HepG2 (cell line): Measurements from ENCODE around the gene AIF1.

ENCODE experiments used
- BCLAF1 ChIP-seq: fragments of 450-650 bp; IDR thresholded peaks from 2 replicates; pipeline ENCODE4 v1.6.1; 2017; ENCODE audit warnings: mild to moderate bottlenecking
- CBFB ChIP-seq: sonication (generic); formaldehyde crosslinking; IDR thresholded peaks from 2 replicates; pipeline ENCODE4 v1.4.0; 2020; ENCODE audit warnings: missing genetic modification reagents
- CTCF ChIP-seq: sonication (generic); formaldehyde crosslinking; IDR thresholded peaks from 2 replicates; pipeline ENCODE4 v1.5.0; 2020; ENCODE audit warnings: mild to moderate bottlenecking, missing genetic modification reagents, moderate library complexity
- RBM39 ChIP-seq: fragments of 200-400 bp; formaldehyde crosslinking; IDR thresholded peaks from one replicate; pipeline ENCODE4 v1.6.1; 2018; ENCODE audit warnings: antibody characterized with exemption, mild to moderate bottlenecking, low read depth, low read length; ENCODE audit not compliant: poor library complexity, severe bottlenecking
- YY1 ChIP-seq: IDR thresholded peaks from 2 replicates; pipeline ENCODE4 v1.6.1; 2011; ENCODE audit warnings: low read length, low read depth, moderate library complexity, mild to moderate bottlenecking; ENCODE audit not compliant: insufficient read depth, insufficient replicate concordance
- ZBTB33 ChIP-seq: sonication (generic); formaldehyde crosslinking; IDR thresholded peaks from 2 replicates; pipeline ENCODE4 v1.4.0; 2020; ENCODE audit warnings: missing genetic modification reagents
- ZNF589 ChIP-seq: sonication (generic); formaldehyde crosslinking; conservative IDR thresholded peaks from 2 replicates; pipeline ENCODE4 v1.8.0; 2022; ENCODE audit warnings: mild to moderate bottlenecking, moderate library complexity, missing genetic modification reagents

- TF ChIP-seq YY1, result no peak
- TF ChIP-seq BCLAF1, result no peak
- TF ChIP-seq CBFB (CRISPR knock-in tag), result no peak
- no peak for TF ChIP-seq ZBTB33 (CRISPR knock-in tag)
- TF ChIP-seq RBM39, result no peak
- no peak for TF ChIP-seq CTCF (CRISPR knock-in tag)
- no peak for TF ChIP-seq ZNF589
Observed at GRCh38 chr6:31572041-31572911, 42.8 kb upstream of the AIF1 start, which contains the start of gene LTA.
